HepG2 (cell line): ENCODE measurements around the gene ANKS3. TPM values are rescaled to one million over a fixed set of nuclear protein-coding genes. Genes with fewer than 3 reads are reported as not detected.

Source experiments
- GLI4 ChIP-seq: sonication (generic); formaldehyde crosslinking; IDR thresholded peaks from 2 replicates; pipeline ENCODE4 v1.5.1; 2020; ENCODE audit warnings: missing genetic modification reagents, mild to moderate bottlenecking, moderate library complexity, borderline replicate concordance
- KDM4B ChIP-seq: sonication (generic); formaldehyde crosslinking; IDR thresholded peaks from 2 replicates; pipeline ENCODE4 v1.4.0; 2020; ENCODE audit warnings: missing genetic modification reagents
- KDM5A ChIP-seq: fragments of 200-600 bp; sonication (generic); IDR thresholded peaks from 2 replicates; pipeline ENCODE4 v1.7.0; 2018; ENCODE audit warnings: antibody characterized with exemption, mild to moderate bottlenecking, low read length, borderline replicate concordance
- KLF6 ChIP-seq: IDR thresholded peaks from 2 replicates; pipeline ENCODE4 v1.8.0; 2016; ENCODE audit warnings: missing biosample characterization, missing genetic modification reagents
- REPIN1 ChIP-seq: sonication (generic); formaldehyde crosslinking; IDR thresholded peaks from 2 replicates; pipeline ENCODE4 v1.8.0; 2022; ENCODE audit warnings: missing genetic modification reagents, low read depth, mild to moderate bottlenecking, borderline replicate concordance
- ZBTB4 ChIP-seq: sonication (generic); formaldehyde crosslinking; IDR thresholded peaks from 2 replicates; pipeline ENCODE4 v1.4.0; 2020; ENCODE audit warnings: missing genetic modification reagents, mild to moderate bottlenecking, borderline replicate concordance
- ZNF18 ChIP-seq: sonication (generic); formaldehyde crosslinking; IDR thresholded peaks from 2 replicates; pipeline ENCODE4 v1.8.0; 2022; ENCODE audit warnings: mild to moderate bottlenecking, missing genetic modification reagents; ENCODE audit not compliant: insufficient replicate concordance
- ZNF281 ChIP-seq: sonication (generic); formaldehyde crosslinking; IDR thresholded peaks from 2 replicates; pipeline ENCODE4 v1.4.0; 2020; ENCODE audit warnings: missing genetic modification reagents, borderline replicate concordance
- ZNF337 ChIP-seq: sonication (generic); formaldehyde crosslinking; IDR thresholded peaks from 2 replicates; pipeline ENCODE4 v1.5.1; 2020; ENCODE audit warnings: missing genetic modification reagents, low read depth, mild to moderate bottlenecking, borderline replicate concordance
- ZNF468 ChIP-seq: sonication (generic); formaldehyde crosslinking; IDR thresholded peaks from 2 replicates; pipeline ENCODE4 v1.8.0; 2022; ENCODE audit warnings: mild to moderate bottlenecking, moderate library complexity, missing genetic modification reagents
- ZNF746 ChIP-seq: sonication (generic); formaldehyde crosslinking; IDR thresholded peaks from 2 replicates; pipeline ENCODE4 v1.8.0; 2022; ENCODE audit warnings: mild to moderate bottlenecking, missing genetic modification reagents
- ZNF891 ChIP-seq: sonication (generic); formaldehyde crosslinking; IDR thresholded peaks from 2 replicates; pipeline ENCODE4 v1.5.0; 2020; ENCODE audit warnings: mild to moderate bottlenecking, missing genetic modification reagents
- polyA plus RNA-seq, 8 experiments: library from polyadenylated mRNA; depleted of rRNA in 3 of 8; stranded (reverse) in 7 of 8; unstranded in 1 of 8; fragments of >200 nt; fragmentation: Illumina TruSeq in 4 of 8; extraction: Trizol in 4 of 8; gene quantifications; 2 replicates each; pipeline versions ENCODE4 v1.2.1 to v1.2.3, GENCODE V29; 2011 to 2016; ENCODE audit warnings: low read depth in 4 of 8, missing spikeins in 1 of 8, mixed read lengths in 1 of 8; ENCODE audit not compliant: insufficient read depth in 1 of 8
- total RNA-seq, 5 experiments: library from RNA; depleted of rRNA; stranded (reverse); fragments of >200 nt; fragmentation: Illumina TruSeq; extraction: Trizol; gene quantifications; 2 replicates each; pipeline ENCODE4 v1.2.3, GENCODE V29; 2016; ENCODE audit warnings: low read depth in 1 of 5

The ANKS3 gene
- total and polyA plus RNA-seq, 2 of the 13 experiments (the other 11 are each of a cell fraction or from before 2014, with no cell fraction given), result 11.4 to 15.9 TPM

GRCh38 chr16:4733747-4734062 is 366 bp downstream of the ANKS3 start (continued):
- TF ChIP-seq ZBTB4 (CRISPR knock-in tag) (peak; percentile 4; the same call in 1 of the 2 replicates), ZNF468 (CRISPR knock-in tag) (0 out of 2 replicates have a peak, but pooled peaks have one; percentile 51), ZNF891 (CRISPR knock-in tag) (0 out of 2 replicates have a peak, but pooled peaks have one; percentile 33), ZNF337 (CRISPR knock-in tag) (no peak), GLI4 (peak; percentile 83; the same call in 1 of the 2 replicates), ZNF281 (no peak), REPIN1 (CRISPR knock-in tag) (no peak), ZNF746 (CRISPR knock-in tag) (0 out of 2 replicates have a peak, but pooled peaks have one; percentile 43), KDM5A (peak; percentile 35; the same call in 1 of the 2 replicates), KDM4B (CRISPR knock-in tag) (no peak), KLF6 (CRISPR knock-in tag) (no peak), ZNF18 (CRISPR knock-in tag) (peak; percentile 52)
- TF ChIP-seq, all 625 proteins: peak for 20
